ENCODE results near the gene GSTM2. TPM values are rescaled to one million over a fixed set of nuclear protein-coding genes. Genes with fewer than 3 reads are reported as not detected.
A peak's percentile ranks its signal among the peaks of the same experiment; 100 is the strongest.

The GSTM2 gene
- total RNA-seq (100 to 1,000 TPM in 2 of 4 donors, 10 to 100 TPM in 2; 38.7 to 175 (median 105) TPM), polyA plus RNA-seq (10 to 100 TPM; 35.5 to 86.8 (median 61.4) TPM)
- long read RNA-seq, donor 1, transcript GSTM2-201 (8 exons, 1,157 nt) = major isoform, 49 of 58 reads
- long read RNA-seq, donor 1, partial matches to known transcripts = 3 of 58 reads
- long read RNA-seq, donor 1, other reads (novel, unspliced or antisense) = 5 of 58 reads
- long read RNA-seq, donor 2, transcript GSTM2-201 (8 exons, 1,157 nt) = major isoform, 30 of 35 reads
- long read RNA-seq, donor 2, partial matches to known transcripts = 2 of 35 reads
- long read RNA-seq, donor 2, other reads (novel, unspliced or antisense) = 3 of 35 reads

DNA sequence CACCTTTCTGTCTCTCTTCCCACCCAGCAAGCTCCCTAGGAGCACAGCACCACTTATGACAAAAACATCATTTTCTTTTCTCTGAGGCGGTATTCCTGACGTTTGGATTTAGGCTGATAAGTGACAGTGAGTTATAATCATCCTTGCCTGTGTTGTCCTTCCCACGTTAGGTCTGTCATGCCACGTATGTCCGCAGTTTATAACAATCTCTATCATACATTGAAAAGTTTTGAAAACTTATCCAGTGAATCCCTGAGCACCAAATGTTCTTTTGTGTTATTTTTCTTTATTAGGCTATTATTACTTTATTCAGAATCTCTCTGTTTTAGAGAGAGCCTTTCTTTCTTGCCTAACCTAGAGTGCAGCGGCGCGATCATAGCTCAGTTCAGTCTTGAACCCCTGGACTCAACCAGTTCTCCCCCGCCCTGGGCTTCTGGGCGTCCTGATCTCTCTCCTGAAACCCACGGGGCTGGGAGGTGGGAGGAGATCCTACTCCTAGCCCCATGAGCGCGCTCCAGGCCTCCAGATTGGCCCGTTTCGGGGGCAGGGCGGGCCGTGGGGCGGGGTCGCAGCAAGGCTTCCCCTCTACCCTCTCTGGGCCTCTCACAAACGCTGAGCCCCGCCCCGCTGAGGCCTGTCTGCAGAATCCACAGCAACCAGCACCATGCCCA, at the start of gene GSTM2:
Gene GSTM2, plus strand, starts transcription at position 606 of the 671 bp plus-strand sequence. Its CDS starts 59 bp downstream, at position 665.
- Histone ChIP-seq H3K9me3 (no peaks in the 10 kb centered on the region), H3K36me3 (ENCODE audit: insufficient read depth in 1 of 2, low read depth in 1 of 2) (peaks cover 0 to 29% of the 10 kb centered on the region in 2 donors), H3K27me3 (ENCODE audit: insufficient read depth in 3 of 3, low read length in 2 of 3) (no peaks in the 10 kb centered on the region), H3K4me3 (peak within 1 kb of the TSS; percentile 72), H3K4me1 (peaks cover 18% of the 10 kb centered on the region), H3K27ac (peak within 1 kb of the TSS; percentile 79)
- TF ChIP-seq, protein P1, sequence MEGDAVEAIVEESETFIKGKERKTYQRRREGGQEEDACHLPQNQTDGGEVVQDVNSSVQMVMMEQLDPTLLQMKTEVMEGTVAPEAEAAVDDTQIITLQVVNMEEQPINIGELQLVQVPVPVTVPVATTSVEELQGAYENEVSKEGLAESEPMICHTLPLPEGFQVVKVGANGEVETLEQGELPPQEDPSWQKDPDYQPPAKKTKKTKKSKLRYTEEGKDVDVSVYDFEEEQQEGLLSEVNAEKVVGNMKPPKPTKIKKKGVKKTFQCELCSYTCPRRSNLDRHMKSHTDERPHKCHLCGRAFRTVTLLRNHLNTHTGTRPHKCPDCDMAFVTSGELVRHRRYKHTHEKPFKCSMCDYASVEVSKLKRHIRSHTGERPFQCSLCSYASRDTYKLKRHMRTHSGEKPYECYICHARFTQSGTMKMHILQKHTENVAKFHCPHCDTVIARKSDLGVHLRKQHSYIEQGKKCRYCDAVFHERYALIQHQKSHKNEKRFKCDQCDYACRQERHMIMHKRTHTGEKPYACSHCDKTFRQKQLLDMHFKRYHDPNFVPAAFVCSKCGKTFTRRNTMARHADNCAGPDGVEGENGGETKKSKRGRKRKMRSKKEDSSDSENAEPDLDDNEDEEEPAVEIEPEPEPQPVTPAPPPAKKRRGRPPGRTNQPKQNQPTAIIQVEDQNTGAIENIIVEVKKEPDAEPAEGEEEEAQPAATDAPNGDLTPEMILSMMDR (IDR thresholded peaks at IDR 0.05) = no peak
- peak; percentile 98 to 99 (median 98) for ATAC-seq
- 10 to 13% (median 11%) methylated on average over 22 of the region's 22 CpGs for WGBS, 3 donors
- intact Hi-C loops (cut with DNase I) = no loop called here
- DNase-seq = peak; percentile 94 to 96

DNA sequence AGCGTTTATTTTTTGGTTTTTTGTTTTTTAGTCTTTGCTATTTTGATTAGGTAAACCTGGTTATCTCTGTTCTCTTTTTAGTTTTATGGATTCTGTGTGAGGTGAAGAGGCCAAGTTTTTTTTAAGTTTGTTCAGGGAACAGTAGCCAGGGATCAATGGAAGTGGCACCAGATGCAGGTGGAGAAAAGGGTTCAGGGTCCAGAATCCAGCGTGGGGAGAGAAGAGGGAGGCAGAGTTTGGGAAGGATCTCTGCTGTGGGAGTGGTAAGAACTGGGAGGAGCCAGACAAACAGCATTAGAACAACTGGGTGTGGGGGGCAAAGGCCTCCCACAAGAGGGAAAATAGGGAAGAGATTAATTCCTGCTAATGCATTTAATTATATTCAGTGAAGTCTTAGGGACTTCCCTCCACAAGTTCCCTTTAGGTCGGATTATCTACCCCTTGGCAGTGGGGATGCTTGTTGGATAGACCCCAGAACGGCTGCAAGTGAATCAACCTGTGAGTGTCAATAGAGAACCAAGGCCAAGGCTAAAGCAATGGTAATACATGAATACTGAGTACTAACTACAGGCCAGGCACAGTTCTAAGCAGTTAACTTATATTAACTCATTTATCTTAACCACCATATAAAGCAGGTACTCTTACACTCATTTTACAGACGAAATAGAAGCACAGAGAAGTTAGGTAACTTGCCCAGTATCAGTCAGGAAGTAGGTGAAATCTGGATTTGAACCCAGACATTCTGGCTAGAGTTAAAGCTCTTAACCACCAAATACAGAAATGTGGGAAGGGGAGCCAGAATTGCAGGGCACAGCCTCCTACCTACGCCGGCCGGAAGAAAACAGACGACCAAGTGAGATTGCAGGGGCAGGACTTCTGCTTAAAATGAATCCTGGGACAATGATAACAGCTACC, 48.9 kb upstream of the GSTM2 start:
- 48 to 67% (median 49%) methylated on average over 9 of the region's 9 CpGs for WGBS, 3 donors
- ATAC-seq = no peak

DNA sequence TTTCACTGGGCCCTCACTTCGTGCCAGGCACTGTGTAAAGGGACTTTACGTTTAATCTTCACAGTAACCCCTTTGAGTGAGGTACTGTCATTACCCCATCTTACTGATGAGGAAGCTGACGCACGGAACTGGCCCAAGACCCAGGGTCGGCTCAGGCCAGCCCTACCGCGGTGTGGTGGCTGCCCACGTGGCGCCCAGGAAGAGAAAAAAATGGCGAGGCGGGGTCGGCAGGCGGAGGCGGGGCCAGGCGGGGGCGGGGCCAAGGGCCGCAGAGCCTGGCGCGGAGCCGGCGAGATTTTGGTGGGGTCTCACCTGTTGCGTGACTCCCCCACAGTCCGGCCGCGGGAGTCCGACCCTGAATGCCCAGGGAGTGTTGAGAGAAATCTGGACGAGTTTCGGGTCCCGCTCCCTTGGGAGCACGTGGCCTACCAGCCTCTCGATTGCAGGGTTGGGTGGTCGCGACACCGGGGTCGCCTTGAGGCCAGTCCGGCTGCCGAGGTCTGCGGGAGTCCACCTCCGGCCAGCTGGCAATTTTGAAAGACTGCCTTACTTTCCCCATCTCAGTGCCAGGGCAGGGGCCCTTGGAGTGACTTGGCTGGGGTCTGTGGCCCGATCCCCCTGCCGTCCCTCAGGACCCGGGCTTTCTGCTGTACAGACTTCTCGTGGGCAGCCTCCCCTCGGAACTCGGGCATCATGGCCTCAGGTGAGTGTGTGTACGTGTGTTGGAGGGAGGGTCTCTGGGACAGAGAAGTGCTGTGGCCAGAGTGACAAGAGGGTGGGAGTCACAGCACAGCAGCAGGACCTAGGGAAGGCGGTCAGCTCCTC, 48.1 kb upstream of the GSTM2 start, which contains the start of the genes AMPD2 and GNAT2:
Gene AMPD2, plus strand, starts transcription at position 262 of the 825 bp plus-strand sequence. CDS start 1,339 bp downstream, outside the sequence.
Gene GNAT2, minus strand, starts transcription at position 41 of the 825 bp plus-strand sequence. CDS start 6,746 bp downstream, outside the sequence.
- intact Hi-C loops (cut with DNase I) = loop anchor here (5.0 kb wide), 1 partner anchor 72 kb away; the partner anchor contains the start of gene GNAI3 (in 2 of the 2)
- Histone ChIP-seq H3K36me3 (ENCODE audit: insufficient read depth in 1 of 2, low read depth in 1 of 2) (no peaks in the 10 kb centered on the region), H3K9me3 (no peaks in the 10 kb centered on the region), H3K4me1 (peaks cover 11% of the 10 kb centered on the region), H3K27ac (peak within 1 kb of the TSS; percentile 70), H3K27me3 (ENCODE audit: insufficient read depth in 3 of 3, low read length in 2 of 3) (peaks cover 0 to 4% (median 1%) of the 10 kb centered on the region in 3 donors), H3K4me3 (peak within 1 kb of the TSS; percentile 78)
- TF ChIP-seq, protein P1 (IDR thresholded peaks at IDR 0.05) = no peak
- ATAC-seq = peak; percentile 84 to 91 (median 88)
- 1% methylated on average over 44 to 47 of the region's 47 CpGs for WGBS, 3 donors
- peak; percentile 86 to 93 for DNase-seq

More for the DNA sequence above, 48.9 kb upstream of the GSTM2 start:
- TF ChIP-seq, protein P1 (IDR thresholded peaks at IDR 0.05) = no peak
- peaks cover 0 to 4% (median 0%) of the 10 kb centered on the region in 3 donors for H3K27me3 ChIP-seq (ENCODE audit: insufficient read depth in 3 of 3, low read length in 2 of 3)
- no peaks in the 10 kb centered on the region for H3K9me3 ChIP-seq
- H3K4me1 ChIP-seq = peaks cover 11% of the 10 kb centered on the region
- intact Hi-C loops (cut with DNase I) = loop anchor here (5.0 kb wide), 1 partner anchor 72 kb away; the partner anchor contains the start of gene GNAI3 (in 2 of the 2)
- DNase-seq = no peak
- H3K36me3 ChIP-seq (ENCODE audit: insufficient read depth in 1 of 2, low read depth in 1 of 2) = no peaks in the 10 kb centered on the region
- peak overlapping the region; percentile 70 for H3K27ac ChIP-seq
- H3K4me3 ChIP-seq = peak overlapping the region; percentile 78

Data from psoas muscle (tissue), 8 donors.